Fibroblast of mammary gland (primary cell): ENCODE data around the gene GALNT12.

ENCODE experiments used
- DNase-seq: peaks from one replicate; pipeline ENCODE4 v3.0.0-alpha.2; 2010; ENCODE audit warnings: low read depth
- H3K4me3 ChIP-seq: 2 replicates; pipeline ENCODE4 v1.5.1; 2011; ENCODE audit warnings: low read depth, mild to moderate bottlenecking, low read length, moderate library complexity; ENCODE audit not compliant: control insufficient read depth
- TF ChIP-seq, protein P1 (sequence below): conservative IDR thresholded peaks from 2 replicates; pipeline ENCODE4 v1.5.1; 2011; ENCODE audit warnings: low read depth, low read length, inconsistent platforms; ENCODE audit not compliant: control insufficient read depth, insufficient read depth

The GALNT12 gene

DNA sequence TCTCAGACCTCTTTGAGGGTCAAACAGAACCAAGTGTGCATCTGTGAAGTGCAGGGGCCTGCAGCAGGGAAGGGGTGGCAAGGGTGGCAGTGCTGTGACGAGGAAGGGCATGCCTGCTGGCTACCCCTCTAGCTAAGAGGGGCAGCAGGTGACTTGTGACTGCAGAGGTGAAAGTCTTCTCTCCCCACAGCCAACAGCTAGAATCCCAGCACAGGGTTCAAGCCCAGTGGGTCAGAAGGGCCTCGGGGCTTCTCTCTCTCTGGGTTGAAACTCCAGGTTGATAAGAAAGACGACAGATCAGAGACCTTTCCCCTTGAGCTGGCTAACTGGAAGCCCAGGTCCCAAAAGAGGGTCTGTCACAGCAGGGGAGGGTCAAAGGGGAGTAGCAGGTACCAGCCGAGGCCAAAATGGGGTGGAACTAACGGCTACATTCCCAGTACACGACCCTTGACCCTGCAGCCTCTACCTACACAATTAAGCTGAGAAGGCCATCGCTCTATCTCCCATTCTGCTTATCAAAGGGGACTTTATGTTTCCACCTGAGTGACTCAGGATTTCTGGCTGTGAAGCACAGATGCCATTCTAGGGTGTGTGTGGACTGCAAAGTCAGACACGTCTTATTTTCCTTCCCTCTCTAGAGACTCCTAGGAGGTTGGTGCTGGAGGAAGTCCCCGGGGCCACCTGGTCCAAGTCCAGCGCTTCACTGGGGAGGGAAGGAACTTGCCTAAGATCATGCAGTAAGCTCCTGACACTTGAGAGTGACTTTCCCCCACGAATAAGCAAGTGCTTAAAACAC is 25.7 kb upstream of the GALNT12 start:
- no peak overlapping the region for H3K4me3 ChIP-seq
- DNase-seq = no peak
- TF ChIP-seq, protein P1, sequence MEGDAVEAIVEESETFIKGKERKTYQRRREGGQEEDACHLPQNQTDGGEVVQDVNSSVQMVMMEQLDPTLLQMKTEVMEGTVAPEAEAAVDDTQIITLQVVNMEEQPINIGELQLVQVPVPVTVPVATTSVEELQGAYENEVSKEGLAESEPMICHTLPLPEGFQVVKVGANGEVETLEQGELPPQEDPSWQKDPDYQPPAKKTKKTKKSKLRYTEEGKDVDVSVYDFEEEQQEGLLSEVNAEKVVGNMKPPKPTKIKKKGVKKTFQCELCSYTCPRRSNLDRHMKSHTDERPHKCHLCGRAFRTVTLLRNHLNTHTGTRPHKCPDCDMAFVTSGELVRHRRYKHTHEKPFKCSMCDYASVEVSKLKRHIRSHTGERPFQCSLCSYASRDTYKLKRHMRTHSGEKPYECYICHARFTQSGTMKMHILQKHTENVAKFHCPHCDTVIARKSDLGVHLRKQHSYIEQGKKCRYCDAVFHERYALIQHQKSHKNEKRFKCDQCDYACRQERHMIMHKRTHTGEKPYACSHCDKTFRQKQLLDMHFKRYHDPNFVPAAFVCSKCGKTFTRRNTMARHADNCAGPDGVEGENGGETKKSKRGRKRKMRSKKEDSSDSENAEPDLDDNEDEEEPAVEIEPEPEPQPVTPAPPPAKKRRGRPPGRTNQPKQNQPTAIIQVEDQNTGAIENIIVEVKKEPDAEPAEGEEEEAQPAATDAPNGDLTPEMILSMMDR = no peak

GRCh38 chr9:98783518-98784226 is 23.8 kb upstream of the GALNT12 start:
- TF ChIP-seq, protein P1 = no peak
- no peak for DNase-seq
- H3K4me3 ChIP-seq = no peak overlapping the region

DNA sequence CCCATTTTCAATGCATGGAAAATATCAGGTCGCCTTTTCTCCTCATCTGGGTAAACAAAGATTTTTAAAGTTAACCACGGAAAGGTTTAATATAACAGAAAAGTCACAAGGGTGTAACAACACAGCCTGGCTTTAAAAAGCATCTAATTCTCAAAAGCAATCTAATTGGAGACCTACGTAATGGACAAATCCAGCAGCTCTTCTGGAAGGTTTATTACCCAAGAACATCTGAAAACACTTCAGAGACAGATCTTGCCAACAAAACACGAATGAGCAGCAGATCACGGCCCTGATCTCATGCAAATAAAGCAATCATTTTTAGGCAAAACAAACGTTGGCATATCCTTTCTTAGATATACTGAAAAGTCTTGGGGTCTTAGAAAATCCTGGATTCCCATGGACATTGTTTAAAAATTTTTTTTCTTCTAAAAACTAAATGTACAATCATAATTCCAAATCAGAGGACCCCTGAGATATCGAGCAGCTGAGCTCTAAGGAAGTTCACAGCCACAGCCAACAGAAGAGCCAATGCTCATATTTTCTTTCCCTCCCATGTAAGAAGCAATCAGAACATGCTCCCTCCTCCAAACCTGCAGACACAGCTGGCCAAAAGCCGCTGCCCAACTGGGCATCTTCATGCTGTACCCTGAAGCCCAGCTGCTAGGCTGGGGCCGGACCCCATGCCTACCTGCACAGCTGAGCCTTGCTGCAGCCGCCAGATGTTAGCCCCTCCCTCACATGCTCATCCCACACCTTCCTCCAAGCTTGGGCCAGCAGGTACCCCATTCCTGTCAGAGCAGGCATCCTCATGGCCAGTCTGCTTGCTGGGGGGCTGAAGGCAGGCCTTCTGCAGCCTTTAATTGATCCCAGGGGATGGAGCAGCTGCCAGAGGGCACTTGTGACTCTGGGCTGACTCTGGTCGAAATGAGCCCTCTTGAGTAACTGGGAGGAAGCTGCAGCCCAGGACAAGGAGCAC is 22.4 kb upstream of the GALNT12 start:
- DNase-seq = no peak
- no peak overlapping the region for H3K4me3 ChIP-seq
- TF ChIP-seq, protein P1 = no peak

DNA sequence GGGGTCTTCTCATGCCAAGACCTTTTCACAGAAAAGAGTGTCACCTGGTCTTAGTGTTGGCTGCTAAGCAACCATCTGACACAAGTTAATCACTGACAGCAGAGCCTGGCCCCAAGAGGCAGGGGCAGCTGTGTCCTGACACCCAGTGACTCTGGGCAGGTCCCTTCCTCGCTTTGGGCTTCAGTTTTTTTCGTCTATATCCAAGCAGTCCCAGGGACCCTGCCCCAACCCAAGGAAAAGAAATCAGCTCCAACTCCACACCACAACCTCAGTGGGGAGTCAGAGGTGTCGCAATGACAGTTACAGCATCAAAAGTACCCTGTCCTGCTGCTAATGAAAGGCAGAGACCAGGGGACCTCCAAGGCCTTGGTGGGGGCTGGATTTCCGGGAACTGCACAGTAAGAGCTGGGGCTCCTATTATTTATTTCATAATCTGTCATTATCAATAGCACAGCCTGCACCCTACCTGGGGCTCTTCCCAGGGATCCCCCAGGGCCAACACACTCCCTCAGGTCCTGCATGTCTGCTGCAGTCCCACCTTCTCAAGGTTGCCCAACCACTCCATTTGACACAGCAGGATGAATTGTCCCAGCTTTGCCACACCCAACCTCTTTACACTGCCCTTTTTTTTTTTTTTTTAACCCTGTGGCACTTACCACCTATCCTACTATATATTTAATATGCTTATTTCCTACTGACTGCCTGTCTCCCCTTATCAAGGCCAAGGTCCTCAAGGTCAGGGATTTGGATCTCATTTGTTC is 20.5 kb upstream of the GALNT12 start:
- DNase-seq = no peak
- TF ChIP-seq, protein P1 = no peak

DNA sequence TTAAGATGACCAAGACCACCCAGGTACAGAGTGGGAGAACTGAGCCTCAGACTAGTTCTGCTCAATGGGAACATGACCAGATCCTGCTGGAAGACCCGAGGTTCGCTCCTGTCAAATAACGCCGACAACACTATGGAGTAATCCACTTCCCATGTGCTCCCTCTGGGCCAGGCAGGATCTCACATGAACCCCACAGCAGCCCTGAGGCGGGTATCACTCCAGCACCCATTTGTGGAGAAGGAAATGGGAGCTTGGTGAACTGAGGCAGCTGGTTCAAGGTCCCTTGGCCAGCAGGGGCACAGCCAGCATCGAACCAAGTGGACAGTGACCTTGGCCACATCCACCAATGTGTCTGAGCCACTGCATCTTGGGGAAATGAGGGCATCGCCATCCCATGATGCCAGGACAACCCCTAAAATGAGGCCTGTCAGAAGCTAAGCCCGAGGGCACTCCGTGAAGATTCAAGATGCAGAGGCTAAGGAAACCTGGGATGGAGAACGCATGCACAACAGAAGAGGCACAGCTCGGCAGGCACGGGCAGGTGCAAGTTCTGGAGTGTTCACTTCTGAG is 19.6 kb upstream of the GALNT12 start:
- TF ChIP-seq, protein P1 = no peak
- no peak overlapping the region for H3K4me3 ChIP-seq
- DNase-seq = no peak

More for the DNA sequence above, 20.5 kb upstream of the GALNT12 start:
- H3K4me3 ChIP-seq = no peak overlapping the region
